ENCODE results near the gene SLC9C1.

The SLC9C1 gene

DNA sequence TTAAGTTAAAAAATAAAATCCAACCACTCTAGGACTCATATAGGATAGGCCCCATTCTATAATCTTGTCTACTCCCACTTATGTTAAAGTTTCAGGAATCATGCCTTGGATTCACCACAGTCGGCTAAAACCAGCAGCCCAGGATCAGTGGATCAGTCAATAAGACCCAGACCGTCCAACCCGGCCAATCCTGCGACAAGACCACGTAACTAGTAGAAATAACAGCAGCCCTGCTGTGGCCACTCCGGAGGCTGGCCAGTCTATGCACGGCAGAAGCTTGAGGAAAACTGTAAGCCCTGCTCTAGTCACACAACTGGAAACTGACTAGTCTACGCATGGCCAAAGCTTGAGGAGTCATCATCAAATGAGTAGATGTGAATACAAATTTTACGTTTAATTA, 12.8 kb upstream of the SLC9C1 start:
- DNase-seq (ENCODE audit: low read depth): no peak

DNA sequence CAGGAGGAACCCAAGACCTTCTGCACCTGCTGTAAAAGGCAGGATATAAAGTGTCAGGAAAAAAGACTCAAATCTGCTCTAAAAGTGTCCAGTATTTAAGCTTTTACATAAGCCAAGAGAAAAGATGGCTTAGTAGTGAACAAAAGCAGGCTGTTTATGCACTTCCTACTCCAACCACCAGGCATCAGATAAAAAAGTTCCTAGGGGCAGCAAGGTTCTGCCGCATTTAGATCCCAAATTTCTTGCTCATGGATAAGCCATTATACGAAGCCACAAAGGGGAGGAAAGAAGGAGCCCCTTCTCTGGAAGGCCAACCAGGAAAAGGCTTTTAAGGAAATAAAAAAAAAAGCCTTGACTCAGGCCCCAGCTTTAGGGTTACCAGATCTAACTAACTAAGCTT, 10.6 kb upstream of the SLC9C1 start:
- DNase-seq (ENCODE audit: low read depth): no peak

- DNase-seq (ENCODE audit: low read depth): no peak
These were observed 9.8 kb upstream of the SLC9C1 start for GRCh38 chr3:112303764-112304325.

- DNase-seq (ENCODE audit: low read depth): no peak
These were observed 9.1 kb upstream of the SLC9C1 start for GRCh38 chr3:112302881-112303763.

- no peak for DNase-seq (ENCODE audit: low read depth)
These were observed 8.3 kb upstream of the SLC9C1 start for GRCh38 chr3:112302150-112302830.

- no peak for DNase-seq (ENCODE audit: low read depth)
These were observed 4.8 kb upstream of the SLC9C1 start for GRCh38 chr3:112298781-112299180.

DNA sequence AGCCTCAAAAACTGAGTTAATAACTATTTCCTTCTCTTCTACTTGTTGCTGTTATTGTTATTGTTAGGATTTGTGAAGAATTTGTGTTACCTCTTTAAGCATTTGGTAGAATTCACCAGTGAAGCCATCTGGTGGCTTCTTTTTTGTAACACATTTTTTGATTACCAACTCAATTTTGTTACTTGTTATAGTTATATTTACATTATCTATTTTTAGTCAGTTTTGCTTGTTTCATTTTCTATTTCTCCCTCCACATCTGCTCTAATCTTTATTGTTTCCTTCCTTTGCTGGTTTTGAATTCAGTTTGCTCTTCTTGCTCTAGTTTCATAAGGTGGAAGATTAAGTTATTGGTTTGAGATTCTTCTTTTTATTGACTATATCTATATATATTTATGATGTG, 3.7 kb upstream of the SLC9C1 start:
- no peak for DNase-seq (ENCODE audit: low read depth)

DNA sequence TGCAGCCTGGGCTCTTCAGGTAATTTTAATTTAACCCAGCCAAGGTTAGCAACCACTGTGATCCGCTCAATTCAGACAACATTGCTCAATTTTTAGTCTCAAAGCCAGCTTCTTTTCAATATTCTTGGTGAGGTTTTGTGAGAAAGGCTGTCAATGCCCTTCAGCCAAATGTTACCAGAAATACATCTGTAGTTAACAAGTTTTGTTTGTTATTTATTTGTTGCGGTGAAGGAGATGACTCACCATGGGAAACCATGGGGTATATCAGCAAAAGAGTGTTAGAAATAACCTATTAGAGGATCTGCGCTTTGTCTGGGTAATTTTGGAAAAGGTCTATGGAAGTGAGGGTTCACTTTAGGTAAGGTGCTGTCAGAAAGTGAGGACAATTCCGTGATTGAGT, 5.0 kb downstream of the SLC9C1 start:
- DNase-seq (ENCODE audit: low read depth): no peak

GRCh38 chr3:112280266-112280665, 13.8 kb downstream of the SLC9C1 start:
- no peak for DNase-seq (ENCODE audit: low read depth)

- no peak for DNase-seq (ENCODE audit: low read depth)
These were observed 20.5 kb downstream of the SLC9C1 start for GRCh38 chr3:112273536-112273935.

- DNase-seq (ENCODE audit: low read depth): no peak
These were observed 32.3 kb downstream of the SLC9C1 start for GRCh38 chr3:112261742-112262141.

DNA sequence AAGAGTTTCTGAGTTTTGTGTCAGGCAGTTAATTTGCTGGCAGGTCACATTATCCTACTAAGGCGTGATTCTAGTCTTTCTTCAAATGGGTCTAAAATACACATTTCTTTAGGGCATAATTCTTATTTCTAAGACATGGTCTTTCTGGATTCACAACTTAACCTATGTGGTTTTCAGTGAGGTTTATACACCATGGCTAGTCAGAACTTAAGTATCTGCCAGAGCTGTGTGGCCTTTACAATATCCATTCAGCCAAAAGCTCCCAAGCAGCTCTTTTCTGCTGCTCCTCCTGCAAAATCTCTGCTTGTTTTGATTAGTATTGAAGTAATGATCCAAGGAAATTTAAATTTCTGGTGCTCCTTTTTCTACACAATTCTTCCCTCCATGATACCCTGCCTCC, 33.5 kb downstream of the SLC9C1 start:
- DNase-seq (ENCODE audit: low read depth): no peak

GRCh38 chr3:112253301-112253971, 40.6 kb downstream of the SLC9C1 start:
- DNase-seq (ENCODE audit: low read depth): no peak

- DNase-seq (ENCODE audit: low read depth): no peak
These were observed 46.1 kb downstream of the SLC9C1 start for GRCh38 chr3:112247900-112248299.

- no peak for DNase-seq (ENCODE audit: low read depth)
These were observed 46.7 kb downstream of the SLC9C1 start for GRCh38 chr3:112247350-112247749.

DNA sequence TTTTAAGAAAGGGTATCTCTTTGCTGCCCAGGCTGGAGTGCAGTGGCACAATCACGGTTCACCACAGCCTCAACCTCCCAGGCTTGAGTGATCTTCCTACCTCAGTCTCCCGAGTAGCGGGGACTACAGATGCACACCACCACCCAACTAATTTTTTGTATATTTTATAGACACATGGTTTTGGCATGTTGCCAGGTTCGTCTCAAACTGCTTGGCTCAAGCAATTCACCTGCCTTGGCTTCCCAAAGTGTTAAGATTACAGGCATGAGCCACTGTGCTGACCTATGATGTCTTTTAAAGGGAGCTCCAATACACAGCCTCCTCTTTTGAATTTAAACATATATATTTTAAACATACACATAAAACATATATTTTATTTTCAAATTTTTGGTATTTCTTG, 60.9 kb downstream of the SLC9C1 start:
- no peak for DNase-seq (ENCODE audit: low read depth)

DNA sequence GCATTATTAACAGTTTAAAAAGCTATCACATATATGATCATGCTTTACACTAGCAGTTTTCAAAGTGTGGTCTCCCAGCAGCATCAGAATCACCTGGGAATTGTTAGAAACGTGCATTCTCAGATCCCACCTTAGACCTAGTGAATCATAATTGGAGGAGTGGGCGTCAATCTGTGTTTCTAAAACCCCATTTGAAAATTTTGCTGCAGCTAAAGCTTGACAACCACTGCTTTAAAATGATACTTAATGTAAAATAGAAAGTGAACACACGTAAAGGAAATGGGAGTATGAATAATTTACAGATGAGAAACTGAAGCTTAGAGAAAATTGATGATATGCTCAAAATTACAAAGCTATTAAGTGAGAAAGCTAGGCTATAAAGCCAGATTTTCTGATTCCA, 62.3 kb downstream of the SLC9C1 start:
- no peak for DNase-seq (ENCODE audit: low read depth)

DNA sequence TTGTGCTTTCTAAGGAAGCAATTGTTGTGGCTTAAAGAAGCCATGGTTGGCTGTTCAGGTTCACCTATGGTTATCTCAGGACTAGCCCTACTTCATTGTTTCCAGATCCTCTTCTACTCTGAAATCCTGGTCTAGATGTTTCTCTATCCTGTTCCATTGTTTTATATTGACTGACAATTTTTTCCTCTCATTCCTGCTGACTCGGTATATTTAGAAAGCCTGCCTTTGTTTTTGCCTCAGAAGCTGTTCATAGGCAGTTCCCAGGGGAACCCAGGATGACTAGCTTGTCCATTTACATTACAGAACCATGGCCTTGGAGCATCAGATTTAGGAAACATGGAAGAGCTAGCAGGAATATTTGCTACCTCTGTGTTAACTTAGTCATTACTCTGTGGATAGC, 64.0 kb downstream of the SLC9C1 start:
- DNase-seq (ENCODE audit: low read depth): no peak

DNA sequence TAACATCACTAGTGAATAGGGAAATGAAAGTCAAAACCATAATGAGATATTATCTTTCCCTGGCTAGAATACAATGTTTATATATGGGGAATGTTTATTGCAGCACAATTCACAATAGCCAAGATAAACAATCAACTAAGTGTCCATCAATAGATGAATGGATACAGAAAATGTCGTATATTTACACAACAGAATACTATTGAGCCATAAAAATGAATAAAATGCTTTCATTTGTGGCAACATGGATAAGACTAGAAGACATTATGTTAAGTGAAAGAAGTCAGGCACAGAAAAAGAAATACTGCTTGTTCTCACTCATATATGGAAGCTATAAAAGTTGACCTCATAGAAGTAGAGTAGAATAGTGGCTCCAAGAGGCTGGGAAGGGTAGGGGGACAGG, 65.2 kb downstream of the SLC9C1 start:
- DNase-seq (ENCODE audit: low read depth): no peak

DNA sequence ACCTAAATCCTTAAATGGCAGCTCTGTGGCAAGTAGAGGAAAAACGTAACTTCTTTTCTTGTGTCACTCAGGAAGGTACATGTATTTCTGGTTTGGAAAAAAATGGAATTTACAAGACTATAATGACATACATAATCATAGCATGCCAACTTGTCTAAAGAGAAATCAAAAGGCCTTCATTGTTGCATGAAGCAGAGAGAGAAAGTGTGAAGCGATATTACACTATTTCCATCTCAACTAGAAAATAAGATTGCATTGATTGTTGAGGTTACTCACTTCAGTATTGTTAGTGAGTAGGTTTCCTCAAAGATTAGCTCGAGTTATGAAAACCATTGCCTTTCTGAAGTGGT, 93.7 kb downstream of the SLC9C1 start:
- DNase-seq (ENCODE audit: low read depth): no peak

- DNase-seq (ENCODE audit: low read depth): no peak
These were observed 94.2 kb downstream of the SLC9C1 start for GRCh38 chr3:112199622-112200316.

GRCh38 chr3:112197131-112197530, 96.9 kb downstream of the SLC9C1 start:
- no peak for DNase-seq (ENCODE audit: low read depth)

Data from stimulated activated CD8-positive, alpha-beta memory T cell treated with anti-CD3 and anti-CD28 coated beads, Interleukin-4, amount 100 ng/mL, for 24 hours (primary cell).